ENCODE measurements around the gene OR4F15.

OR4F15 gene

GRCh38 chr15:101804375-101804774 is 7.6 kb upstream of the OR4F15 start:
- no peak for DNase-seq (ENCODE audit: low spot score)

DNA sequence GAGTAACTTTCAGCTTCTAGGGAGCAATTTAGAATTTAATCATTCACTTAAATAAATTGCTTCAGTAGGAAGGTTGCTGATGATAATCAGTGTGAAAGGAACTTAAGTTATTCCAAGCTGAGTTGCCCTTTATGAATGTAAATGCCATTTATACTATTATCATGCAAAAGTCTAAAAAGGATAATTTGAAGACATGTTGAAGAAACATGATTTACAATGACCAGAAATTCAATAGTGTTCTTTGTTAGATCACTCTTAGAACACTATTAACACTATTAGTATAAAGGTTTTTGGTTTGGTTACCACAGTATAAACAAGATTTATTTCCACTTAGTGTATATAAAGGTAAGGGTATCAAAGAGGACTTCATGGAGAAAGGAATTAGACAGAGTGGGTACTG is 7.1 kb upstream of the OR4F15 start:
- DNase-seq (ENCODE audit: low spot score): no peak

GRCh38 chr15:101805605-101806345 is 6.2 kb upstream of the OR4F15 start:
- DNase-seq (ENCODE audit: low spot score): no peak

DNA sequence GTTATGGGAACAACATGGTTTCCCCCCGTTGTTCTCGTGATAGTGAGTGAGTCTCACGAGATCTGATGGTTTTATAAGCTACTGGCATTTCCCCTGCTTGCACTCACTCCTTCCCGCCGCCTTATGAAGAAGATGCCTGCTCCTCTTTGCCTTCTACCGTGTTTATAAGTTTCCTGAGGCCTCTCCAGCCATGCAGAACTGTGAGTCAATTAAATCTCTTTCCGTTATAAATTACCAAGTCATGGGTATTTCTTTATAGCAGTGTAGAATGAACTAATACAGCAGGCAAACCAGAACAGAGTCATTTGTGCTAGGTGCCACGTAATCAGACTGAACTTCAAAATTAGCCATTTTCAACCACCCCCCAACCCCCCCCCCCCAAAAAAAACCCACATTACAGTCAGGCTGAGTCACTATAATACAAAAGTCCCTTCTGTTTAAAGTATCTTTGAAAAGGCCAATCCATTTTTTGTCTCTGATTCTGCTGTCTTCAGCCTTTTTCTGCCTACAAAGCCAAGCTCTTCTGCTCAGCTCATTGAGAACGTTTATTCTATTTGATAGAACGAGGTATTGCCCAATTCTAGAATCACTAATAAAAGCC is 4.6 kb upstream of the OR4F15 start:
- DNase-seq (ENCODE audit: low spot score): no peak

DNA sequence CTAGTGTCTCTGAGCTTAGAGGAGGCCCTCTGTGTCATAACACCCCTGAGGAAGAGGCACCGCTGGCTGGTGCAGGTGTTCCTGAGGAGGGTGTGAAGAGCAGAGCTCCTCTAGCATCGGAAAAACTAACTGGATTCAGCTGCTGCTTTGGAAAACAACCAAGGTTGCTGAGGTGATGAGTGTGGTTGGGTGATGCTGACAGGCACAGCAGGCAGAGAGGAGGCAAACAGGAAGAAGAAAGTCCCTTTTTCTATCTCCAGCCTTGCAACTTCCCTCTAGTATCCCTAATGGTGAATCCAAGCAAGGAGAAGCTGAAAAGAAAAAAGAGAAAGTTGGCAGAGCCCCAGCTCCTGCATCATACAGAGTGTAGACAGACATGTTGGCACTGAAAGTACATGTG is 3.8 kb upstream of the OR4F15 start:
- no peak for DNase-seq (ENCODE audit: low spot score)

- no peak for DNase-seq (ENCODE audit: low spot score)
These were observed 1.5 kb upstream of the OR4F15 start for GRCh38 chr15:101810456-101810855.

GRCh38 chr15:101810876-101811275 is 1.1 kb upstream of the OR4F15 start:
- no peak for DNase-seq (ENCODE audit: low spot score)

DNA sequence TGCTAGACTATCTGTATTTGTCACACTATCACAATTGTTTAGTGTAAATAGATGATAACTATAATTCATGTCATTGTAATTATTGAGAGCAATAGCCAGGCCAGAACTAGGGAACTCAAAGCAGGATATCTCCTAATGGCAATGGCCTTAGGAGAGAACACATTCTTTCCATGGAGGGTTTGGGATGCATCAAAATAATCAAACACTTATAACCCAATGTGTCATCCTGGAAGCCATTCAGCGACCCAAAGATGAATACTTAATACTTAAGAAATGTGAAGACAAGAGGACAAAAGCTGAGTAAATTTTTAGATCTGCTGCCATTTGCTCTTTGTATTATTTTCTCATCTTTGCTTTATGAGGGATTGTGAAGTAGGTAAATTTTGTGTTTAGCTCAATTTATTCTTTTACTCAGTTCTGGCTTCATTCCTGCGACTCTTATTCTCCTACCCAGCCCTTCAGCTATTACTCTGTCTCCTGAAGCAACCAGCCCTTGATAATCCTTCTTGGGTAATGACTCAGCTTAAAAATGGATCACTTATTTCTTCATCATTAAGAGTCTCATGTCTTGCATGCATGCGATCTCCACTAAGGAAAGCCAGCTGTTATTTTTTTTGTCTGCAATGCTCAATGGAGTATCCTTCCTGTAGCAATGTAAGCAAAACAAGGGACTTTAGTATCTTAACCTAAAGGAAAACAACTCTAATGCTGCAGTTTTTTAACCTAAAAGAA is 2.0 kb downstream of the OR4F15 start:
- DNase-seq (ENCODE audit: low spot score): no peak

DNA sequence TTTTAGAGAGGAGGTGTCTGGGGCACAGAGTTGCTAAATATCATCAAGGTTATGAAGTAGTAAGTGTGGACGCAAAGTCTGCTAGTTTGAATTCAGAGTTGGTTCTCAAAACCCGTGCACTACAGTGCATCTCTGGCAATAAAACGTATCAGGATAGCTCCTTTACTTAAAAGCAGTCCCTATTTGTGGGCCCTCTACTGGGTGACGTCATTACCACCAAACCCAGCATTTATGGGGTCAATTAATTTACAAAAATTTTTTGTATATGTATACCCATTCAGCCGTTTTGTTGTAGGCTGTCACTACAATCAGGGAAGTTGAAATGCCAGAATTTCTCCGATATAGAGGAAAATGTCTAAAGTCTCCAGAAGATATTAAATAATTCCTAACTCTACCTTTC is 8.8 kb downstream of the OR4F15 start:
- no peak for DNase-seq (ENCODE audit: low spot score)

- no peak for DNase-seq (ENCODE audit: low spot score)
These were observed 15.3 kb downstream of the OR4F15 start for GRCh38 chr15:101827257-101827656.

GRCh38 chr15:101828774-101829173 is 16.8 kb downstream of the OR4F15 start:
- DNase-seq (ENCODE audit: low spot score): no peak

- no peak for DNase-seq (ENCODE audit: low spot score)
These were observed 29.7 kb downstream of the OR4F15 start for GRCh38 chr15:101841656-101842055.

GRCh38 chr15:101844916-101845315 is 32.9 kb downstream of the OR4F15 start:
- DNase-seq (ENCODE audit: low spot score): no peak

DNA sequence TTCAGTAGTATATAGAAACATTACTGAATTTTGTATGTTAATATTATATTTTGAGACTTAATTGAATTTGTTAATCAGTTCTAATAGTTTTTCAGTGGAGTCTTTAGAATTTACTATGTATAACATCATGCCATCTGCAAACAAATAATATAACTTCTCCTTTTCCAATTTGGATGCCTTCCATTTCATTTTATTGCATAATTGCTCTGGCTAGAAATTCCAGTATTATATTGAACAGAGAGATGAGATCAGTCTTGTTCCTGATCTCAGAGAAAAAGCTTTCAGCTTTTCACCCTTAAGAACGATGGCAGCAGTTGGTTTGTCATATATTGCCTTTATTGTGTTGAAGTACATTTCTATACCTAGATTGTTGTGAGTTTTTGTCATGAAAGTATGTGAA is 40.4 kb downstream of the OR4F15 start:
- DNase-seq (ENCODE audit: low spot score): no peak

All from Ammon's horn (tissue), 1 donor.